ENCODE results near the gene MIER1. TPM values are rescaled to one million over a fixed set of nuclear protein-coding genes. Genes with fewer than 3 reads are reported as not detected.

MIER1 gene
- total RNA-seq, 1 donor from 2014 or later, result 27.8 TPM

GRCh38 chr1:67004176-67004575, 79.4 kb downstream of the MIER1 start:
- Histone ChIP-seq H3K36me3 (ENCODE audit: control insufficient read depth, insufficient read depth, low read length) (no peaks in the 10 kb centered on the region), H3K4me3 (ENCODE audit: low read depth, low read length) (no peak overlapping the region), H3K27me3 (ENCODE audit: control insufficient read depth, insufficient read depth, low read length) (no peaks in the 10 kb centered on the region)
- TF ChIP-seq CTCF (IDR thresholded peaks at IDR 0.05; ENCODE audit: insufficient read depth, low read length, poor library complexity, severe bottlenecking), result no peak
- DNase-seq (ENCODE audit: low read depth), result no peak

- TF ChIP-seq CTCF (IDR thresholded peaks at IDR 0.05; ENCODE audit: insufficient read depth, low read length, poor library complexity, severe bottlenecking), result no peak
- no peak overlapping the region for H3K4me3 ChIP-seq (ENCODE audit: low read depth, low read length)
- no peaks in the 10 kb centered on the region for H3K27me3 ChIP-seq (ENCODE audit: control insufficient read depth, insufficient read depth, low read length)
- no peak for DNase-seq (ENCODE audit: low read depth)
- H3K36me3 ChIP-seq (ENCODE audit: control insufficient read depth, insufficient read depth, low read length), result no peaks in the 10 kb centered on the region
Observed at GRCh38 chr1:67005068-67005467, 80.3 kb downstream of the MIER1 start.

GRCh38 chr1:67009792-67010191, 85.0 kb downstream of the MIER1 start:
- Histone ChIP-seq H3K36me3 (ENCODE audit: control insufficient read depth, insufficient read depth, low read length) (no peaks in the 10 kb centered on the region), H3K27me3 (ENCODE audit: control insufficient read depth, insufficient read depth, low read length) (no peaks in the 10 kb centered on the region), H3K4me3 (ENCODE audit: low read depth, low read length) (no peak overlapping the region)
- TF ChIP-seq CTCF (IDR thresholded peaks at IDR 0.05; ENCODE audit: insufficient read depth, low read length, poor library complexity, severe bottlenecking), result no peak
- no peak for DNase-seq (ENCODE audit: low read depth)

- DNase-seq (ENCODE audit: low read depth), result peak; percentile 9
- no peak for TF ChIP-seq CTCF (IDR thresholded peaks at IDR 0.05; ENCODE audit: insufficient read depth, low read length, poor library complexity, severe bottlenecking)
- no peaks in the 10 kb centered on the region for H3K27me3 ChIP-seq (ENCODE audit: control insufficient read depth, insufficient read depth, low read length)
- no peaks in the 10 kb centered on the region for H3K36me3 ChIP-seq (ENCODE audit: control insufficient read depth, insufficient read depth, low read length)
- H3K4me3 ChIP-seq (ENCODE audit: low read depth, low read length), result no peak overlapping the region
Observed at GRCh38 chr1:67013573-67013972, 88.8 kb downstream of the MIER1 start.

GRCh38 chr1:67018574-67018973, 93.8 kb downstream of the MIER1 start:
- Histone ChIP-seq H3K36me3 (ENCODE audit: control insufficient read depth, insufficient read depth, low read length) (no peaks in the 10 kb centered on the region), H3K27me3 (ENCODE audit: control insufficient read depth, insufficient read depth, low read length) (no peaks in the 10 kb centered on the region), H3K4me3 (ENCODE audit: low read depth, low read length) (no peak overlapping the region)
- TF ChIP-seq CTCF (IDR thresholded peaks at IDR 0.05; ENCODE audit: insufficient read depth, low read length, poor library complexity, severe bottlenecking), result no peak
- no peak for DNase-seq (ENCODE audit: low read depth)

GRCh38 chr1:67019121-67019520, 94.3 kb downstream of the MIER1 start:
- DNase-seq (ENCODE audit: low read depth), result no peak
- no peak overlapping the region for H3K4me3 ChIP-seq (ENCODE audit: low read depth, low read length)
- H3K36me3 ChIP-seq (ENCODE audit: control insufficient read depth, insufficient read depth, low read length), result no peaks in the 10 kb centered on the region
- no peaks in the 10 kb centered on the region for H3K27me3 ChIP-seq (ENCODE audit: control insufficient read depth, insufficient read depth, low read length)
- TF ChIP-seq CTCF (IDR thresholded peaks at IDR 0.05; ENCODE audit: insufficient read depth, low read length, poor library complexity, severe bottlenecking), result no peak

Measured in kidney epithelial cell (primary cell).